Measurements from ENCODE around the gene SRGAP2B.
A peak's percentile ranks its signal among the peaks of the same experiment; 100 is the strongest.
"Not testable (repeated sequence)": the region's sequence is repeated elsewhere in the genome, so short reads cannot be mapped to it uniquely, and the experiment has no call there.

Gene SRGAP2B

GRCh38 chr1:144889450-144890115 lies 205.5 kb downstream of the SRGAP2B start:
- DNase-seq, result not testable (repeated sequence)

GRCh38 chr1:144883022-144883421 lies 212.1 kb downstream of the SRGAP2B start:
- peak; percentile 3 for DNase-seq

- DNase-seq, result not testable (repeated sequence)
Measured at GRCh38 chr1:144882343-144882742, 212.8 kb downstream of the SRGAP2B start.

GRCh38 chr1:144858607-144859006 lies 236.5 kb downstream of the SRGAP2B start:
- DNase-seq, result not testable (repeated sequence)
